ENCODE data around the gene ATF3.

ATF3 gene

DNA sequence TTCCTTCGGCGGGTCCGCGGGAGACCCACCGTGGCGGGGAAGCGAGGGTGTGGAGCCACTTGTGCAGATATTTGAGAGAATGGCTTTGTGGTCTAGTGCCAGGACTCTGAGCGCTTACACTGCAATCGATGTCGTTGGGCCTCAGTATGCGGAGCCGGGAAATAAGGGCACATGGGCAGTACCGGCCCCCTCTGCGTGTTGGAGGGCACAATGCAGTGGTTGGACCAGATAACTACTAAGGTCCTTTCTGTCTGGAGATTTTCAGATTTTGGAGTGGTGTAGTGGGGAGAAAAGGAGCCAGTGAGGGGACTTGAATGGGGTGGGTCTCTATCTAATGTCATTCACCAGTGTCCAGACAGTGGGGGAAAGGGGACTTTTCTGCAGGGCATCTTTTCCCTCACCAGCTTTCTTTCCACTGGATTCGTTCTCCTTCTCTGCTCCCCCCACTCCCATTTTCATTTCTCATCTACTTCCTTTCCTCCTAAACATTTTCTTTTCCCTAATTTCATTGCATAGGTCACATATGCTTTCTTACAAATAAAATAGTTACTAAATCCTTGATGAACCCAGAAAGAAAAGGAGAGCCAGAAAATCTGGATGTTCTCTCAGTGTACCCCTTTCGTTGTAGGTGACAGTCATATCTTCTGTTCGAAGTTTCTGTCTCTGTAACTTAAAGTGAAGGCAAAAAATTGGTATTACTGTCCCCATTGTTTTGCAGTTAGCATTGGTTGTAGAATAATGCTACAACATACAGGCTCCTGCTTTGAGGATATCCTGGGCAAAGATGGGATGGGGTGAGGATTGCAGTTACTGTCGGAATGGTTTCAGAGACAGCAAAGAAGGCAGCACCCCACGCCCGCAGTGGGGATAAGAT, 1.4 kb downstream of the ATF3 start:
- DNase-seq = no peak

GRCh38 chr1:212610575-212610967, 2.0 kb downstream of the ATF3 start:
- no peak for DNase-seq

DNA sequence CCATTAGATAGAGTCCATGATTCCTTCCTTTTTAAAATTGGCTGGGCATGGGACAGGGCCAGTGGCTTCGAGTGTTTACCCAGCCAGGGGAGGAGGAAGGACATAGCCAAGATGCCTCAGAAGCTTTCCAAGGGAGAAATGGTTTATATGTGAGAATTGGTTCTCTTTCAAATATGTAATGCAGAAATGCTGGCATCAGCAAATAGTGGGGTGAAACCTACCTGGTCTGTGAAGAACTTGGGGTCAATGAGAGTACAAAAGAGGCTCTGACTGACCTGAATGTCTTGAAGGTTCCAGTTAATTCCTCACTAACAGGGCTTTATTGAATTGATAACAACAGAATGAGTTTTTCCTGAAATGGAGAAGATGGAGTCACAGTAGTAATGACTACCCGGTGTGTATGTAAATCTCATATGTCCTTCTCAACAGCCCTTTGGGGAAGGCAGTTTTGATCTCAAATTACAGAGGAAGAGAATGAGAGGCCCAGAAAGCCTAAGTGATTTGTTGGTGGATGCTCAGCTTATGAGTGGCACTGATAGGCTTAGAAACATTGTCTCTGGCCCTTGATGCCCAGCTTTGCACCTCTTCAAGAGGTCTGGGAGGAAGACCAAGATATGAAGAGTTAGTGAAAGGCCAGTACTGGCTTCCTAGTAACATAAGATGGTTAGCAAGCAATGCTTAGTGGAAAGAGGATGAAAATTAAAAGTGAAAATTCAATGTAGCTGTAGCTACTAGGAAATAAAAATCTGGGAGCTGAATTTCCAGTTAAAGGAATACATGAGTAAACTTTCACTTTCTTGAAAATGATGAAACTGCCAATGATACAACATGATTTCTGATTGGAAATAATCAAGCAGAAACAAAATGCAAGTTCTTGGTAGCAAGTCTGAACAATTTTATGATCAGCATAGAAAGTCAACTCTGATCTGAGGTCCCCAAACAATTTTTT, 2.7 kb downstream of the ATF3 start:
- DNase-seq = no peak

GRCh38 chr1:212612041-212612961, 3.7 kb downstream of the ATF3 start:
- DNase-seq = no peak

DNA sequence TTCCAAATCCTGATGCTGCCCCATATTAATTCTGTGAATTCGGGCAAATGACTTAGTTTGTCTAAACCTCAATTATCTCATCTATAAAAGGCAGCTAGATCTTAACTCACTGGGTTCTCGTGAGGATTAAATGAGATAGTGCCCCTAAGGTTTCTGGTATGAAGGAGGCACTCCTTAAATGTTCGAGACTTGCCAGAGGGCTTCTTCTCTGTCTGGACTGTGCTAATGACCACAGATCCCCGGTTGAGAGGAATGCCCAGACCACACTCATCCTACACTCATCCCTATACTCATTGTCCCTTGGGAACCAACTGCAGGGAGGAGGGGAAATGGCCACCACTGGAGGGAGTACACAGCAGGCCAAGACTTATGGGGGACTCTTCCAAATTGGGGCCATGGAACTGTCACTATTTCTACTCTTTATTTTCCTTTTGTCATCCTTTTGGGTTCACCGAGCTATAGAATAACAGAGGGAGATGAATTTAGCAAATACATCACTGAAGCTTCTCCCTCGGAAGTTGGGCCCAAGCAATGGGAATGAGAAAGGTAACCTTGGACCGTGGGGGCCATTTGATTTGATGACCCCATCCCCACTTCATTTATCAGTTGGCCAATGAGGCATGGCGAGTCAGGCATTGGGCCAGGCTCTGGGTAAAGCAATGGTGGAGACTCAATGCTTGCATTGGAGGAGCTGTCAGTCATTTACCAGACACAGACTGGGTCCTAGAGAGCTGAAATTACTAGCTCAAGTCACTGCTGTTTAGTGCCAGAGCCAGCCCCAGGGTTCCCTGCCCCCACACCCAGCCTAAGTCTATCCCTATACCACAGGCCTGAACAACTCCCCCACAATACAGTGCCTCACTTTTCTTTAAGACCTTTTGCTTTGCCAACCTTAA, 5.1 kb downstream of the ATF3 start:
- DNase-seq = no peak

DNA sequence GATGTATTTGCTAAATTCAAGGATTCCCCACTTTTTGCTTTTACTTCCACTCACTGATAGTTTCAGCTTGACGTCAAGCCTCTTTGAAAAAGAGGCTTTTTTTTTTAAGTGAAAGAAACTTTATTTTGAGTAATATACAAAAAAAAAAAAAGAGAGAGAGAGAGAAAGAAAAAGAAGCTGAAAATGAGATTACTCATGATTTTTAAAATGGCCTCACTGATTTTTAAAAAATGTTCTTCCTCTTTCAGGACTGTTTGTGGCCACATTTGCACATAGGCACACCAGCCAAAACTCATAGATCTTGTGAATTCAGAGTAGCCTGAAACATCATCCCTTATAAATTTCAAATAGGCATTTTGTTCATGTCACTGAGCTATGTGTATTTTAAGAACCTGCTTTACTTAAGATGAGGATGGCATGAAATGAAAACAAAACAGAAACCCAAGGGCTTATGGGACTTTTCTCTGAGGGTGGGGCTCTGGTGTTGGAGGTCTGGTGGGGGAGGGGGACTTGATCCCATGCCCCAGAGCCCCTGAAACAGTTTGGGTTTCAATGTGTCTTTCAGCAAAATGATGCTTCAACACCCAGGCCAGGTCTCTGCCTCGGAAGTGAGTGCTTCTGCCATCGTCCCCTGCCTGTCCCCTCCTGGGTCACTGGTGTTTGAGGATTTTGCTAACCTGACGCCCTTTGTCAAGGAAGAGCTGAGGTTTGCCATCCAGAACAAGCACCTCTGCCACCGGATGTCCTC, 6.1 kb downstream of the ATF3 start:
- DNase-seq = no peak

GRCh38 chr1:212615201-212615470, 6.6 kb downstream of the ATF3 start:
- no peak for DNase-seq

DNA sequence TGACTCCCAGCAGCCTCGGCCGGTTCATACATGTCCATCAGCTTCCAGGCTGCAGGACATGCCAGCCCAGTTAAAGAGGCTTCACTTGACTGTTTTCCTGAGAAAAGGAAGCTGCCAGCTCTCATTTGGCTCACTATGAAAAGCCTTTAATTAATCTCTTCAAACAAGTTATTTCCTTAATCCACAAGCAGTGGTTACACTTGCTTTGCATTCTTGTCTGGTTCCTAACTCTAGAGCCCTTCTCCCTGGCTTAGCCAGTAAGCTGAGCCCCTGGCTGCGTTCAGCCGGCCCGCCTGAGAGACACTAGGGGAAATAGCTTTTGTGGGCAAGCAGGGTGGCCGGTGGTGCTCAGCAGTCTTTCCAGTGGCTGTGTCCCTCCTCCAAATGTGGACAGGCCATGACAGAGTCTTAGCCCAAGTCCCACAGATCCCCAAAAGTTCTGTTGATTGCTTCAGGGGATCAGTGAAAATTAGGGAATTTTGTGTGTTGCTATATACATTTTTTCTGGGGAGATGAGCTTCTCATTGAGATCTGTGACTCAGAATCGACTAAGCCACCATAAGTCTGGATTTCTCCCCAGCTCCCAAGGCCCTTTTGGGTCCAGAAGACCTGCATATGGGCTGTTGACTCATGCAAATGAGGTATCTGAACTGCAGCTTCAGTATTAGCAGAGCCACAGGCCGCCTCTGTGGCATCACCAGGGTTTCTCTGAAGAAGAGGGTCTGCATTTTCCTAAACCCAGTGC, 10.1 kb downstream of the ATF3 start:
- no peak for DNase-seq

DNA sequence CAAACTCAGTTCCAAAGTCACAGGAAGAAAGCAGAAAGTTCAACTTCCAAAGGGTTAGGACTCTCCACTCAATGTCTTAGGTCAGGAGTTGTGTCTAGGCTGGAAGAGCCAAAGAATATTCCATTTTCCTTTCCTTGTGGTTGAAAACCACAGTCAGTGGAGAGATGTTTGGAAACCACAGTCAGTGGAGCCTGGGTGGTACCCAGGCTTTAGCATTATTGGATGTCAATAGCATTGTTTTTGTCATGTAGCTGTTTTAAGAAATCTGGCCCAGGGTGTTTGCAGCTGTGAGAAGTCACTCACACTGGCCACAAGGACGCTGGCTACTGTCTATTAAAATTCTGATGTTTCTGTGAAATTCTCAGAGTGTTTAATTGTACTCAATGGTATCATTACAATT, 11.7 kb downstream of the ATF3 start:
- DNase-seq = no peak

DNA sequence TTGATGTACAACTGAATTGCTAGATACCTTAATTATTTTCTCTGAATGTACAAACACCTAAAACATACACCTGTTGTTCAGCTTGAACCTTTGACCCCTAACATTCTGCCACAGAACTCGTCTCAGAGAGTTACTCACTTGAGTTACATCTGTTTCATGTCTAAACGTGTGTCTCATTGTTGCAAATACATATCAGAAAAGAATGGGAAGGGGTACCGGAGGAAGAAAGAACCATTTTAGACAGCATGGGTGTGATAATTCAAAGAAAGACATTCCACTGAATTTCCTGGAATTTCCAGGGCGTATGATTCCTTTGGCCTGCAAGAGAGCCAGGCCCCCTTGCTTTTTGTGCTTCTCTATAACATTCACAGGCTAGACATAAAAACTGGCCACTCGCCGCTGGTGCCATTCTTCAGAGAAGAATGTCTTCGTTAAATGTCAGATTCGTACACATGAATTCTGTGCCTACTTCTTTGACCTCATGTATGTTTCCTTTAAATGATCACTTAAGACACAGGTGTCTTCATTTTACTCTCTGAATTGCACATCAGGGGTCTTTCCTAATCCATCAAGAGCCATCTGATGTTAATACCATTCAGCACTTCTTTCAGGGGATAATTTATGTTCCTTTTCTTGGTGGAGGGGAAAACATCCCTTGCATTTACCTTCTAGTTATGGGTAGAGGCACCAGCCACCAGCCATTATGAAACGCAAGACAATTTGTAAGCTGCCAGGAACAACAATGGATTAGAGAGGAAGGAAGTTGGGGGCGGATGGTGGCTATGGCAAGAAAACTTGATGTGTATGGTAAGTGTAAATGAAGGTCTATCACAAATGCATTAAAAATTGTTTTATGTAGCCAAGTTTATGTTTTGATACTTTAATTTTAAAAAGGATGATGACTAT, 12.7 kb downstream of the ATF3 start:
- DNase-seq = no peak

DNA sequence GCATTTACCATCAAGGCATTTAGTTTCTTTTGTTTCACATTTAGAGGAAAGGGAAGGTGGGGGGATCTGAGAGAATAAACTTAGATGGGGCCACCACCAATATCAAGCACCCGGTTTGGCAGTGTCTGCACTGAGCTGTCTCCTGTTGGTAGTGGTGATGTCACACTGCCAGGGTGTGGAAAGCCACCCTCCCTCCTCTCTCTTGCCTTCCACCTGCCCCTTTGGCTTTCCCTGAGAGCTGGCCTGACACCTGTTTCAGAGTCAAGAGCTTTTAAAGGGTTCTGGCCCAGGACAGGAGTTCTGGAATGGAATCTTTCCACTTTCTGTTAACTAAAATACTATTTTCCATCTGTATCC, 13.4 kb downstream of the ATF3 start:
- DNase-seq = no peak

DNA sequence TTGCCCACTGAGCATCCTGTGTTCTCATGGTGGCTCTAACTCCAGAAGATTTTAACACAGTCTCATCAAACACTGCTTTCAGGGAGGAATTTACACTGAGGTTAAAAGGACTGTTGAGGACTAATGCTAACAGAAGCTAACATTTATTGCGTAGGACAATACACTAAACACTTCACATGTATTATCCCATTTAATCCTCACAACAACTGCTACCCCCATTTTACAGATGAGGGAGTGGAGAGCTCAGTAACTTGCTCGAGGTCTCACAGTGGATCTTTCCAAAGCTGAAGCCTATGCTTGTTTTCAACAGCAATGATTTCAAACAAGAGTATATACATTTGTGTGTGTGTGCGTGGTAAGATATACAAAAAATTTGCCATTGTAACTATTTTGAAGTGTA, 13.9 kb downstream of the ATF3 start:
- no peak for DNase-seq

DNA sequence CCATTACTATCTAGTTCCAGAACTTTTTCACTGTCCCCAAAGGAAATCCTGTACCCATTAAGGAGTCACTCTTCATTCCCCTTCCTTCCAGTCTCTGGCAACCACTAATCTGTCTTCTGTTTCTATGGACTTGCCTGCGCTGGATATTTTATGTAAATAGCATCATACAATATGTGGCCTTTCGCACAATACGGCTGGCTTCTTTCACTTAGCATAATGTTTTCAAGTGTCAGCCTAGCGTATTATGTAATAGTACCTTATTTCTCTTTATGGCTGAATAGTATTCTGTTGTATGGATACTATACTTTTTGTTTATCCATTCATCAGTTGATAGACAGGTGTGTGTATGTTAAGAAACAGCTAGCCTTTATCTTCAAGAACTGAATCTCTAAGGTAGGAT, 14.3 kb downstream of the ATF3 start:
- no peak for DNase-seq

DNA sequence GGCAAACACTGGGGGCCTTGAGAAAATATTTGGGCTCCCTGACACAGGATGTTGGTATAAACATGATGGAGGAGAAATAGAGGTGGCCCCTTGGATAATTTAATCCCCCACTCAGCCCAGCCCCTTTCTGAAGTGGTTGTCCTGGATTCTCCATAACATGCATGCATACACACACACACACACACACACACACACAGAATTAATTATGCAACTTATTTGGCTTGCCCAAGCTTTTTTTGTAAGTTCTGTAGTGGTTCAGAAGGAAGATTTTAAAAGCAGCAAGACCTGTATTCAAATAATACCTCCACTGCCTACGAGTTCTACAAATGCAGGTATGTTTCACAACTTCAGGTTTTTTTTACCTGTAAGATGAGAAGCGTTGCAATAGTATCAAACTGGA, 15.0 kb downstream of the ATF3 start:
- DNase-seq = no peak

GRCh38 chr1:212624976-212625501, 16.5 kb downstream of the ATF3 start:
- no peak for DNase-seq

DNA sequence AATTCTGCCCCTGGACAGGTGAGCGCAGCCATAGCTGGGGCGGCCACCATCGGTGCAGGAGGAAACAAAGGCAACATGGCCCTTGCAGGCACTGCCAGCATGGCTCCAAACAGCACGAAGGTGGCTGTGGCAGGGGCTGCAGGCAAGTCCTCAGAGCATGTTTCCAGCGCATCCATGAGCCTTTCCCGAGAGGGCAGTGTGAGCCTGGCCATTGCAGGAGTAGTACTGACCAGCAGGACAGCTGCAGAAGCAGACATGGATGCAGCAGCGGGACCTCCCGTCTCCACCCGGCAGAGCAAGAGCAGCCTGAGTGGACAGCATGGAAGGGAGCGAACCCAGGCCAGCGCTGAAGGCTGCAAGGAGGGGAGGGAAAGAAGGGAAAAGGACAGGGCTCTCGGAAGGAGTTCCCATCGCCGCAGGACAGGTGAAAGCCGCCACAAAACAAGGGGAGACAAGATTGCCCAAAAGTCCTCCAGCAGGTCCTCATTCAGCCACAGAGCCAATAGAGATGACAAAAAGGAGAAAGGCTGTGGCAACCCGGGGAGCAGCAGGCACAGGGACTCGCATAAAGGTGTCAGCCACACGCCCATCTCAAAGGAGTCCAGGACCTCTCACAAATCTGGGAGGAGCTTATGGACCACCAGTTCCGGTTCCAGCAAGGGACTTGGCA, 17.4 kb downstream of the ATF3 start:
- no peak for DNase-seq

- DNase-seq = no peak
These were observed 19.5 kb downstream of the ATF3 start for GRCh38 chr1:212628046-212628445.

GRCh38 chr1:212628813-212629415, 20.4 kb downstream of the ATF3 start:
- no peak for DNase-seq

Data from activated CD4-positive, alpha-beta T cell treated with anti-CD3 and anti-CD28 coated beads for 1 hour (primary cell).